ENCODE measurements around the gene CCDC50. TPM values are rescaled to one million over a fixed set of nuclear protein-coding genes. Genes with fewer than 3 reads are reported as not detected.

The CCDC50 gene
- total and polyA plus RNA-seq, 2 donors (not counting 3 experiments of a cell fraction or from before 2014, with no cell fraction given) = 44.4 to 137 TPM

GRCh38 chr3:191355406-191355805 lies 26.2 kb downstream of the CCDC50 start:
- no peak overlapping the region for H3K27ac ChIP-seq (ENCODE audit: insufficient read depth, low read depth, low read length)
- intact Hi-C loops (cut with micrococcal nuclease) = no loop called here
- H3K4me3 ChIP-seq (replicated peaks in 1 of 3; ENCODE audit: insufficient read depth in 1 of 3, low read depth in 1 of 3, low read length in 3 of 3) = no peak overlapping the region
- peaks cover 76% of the 10 kb centered on the region for H3K4me1 ChIP-seq (ENCODE audit: control insufficient read depth, extremely low read depth, insufficient read depth, low read length)
- dilution Hi-C loops (cut with MboI; ENCODE audit: extremely low pct_ligation_motif_present, low sequenced_read_pairs) = no loop called here
- CTCF ChIA-PET = interaction anchor here (0.9 to 1.7 kb wide), 7 partner anchors 10 to 472 kb away, joined by 3 to 11 read pairs (median 3); no protein-coding TSS in a partner anchor
- DNase-seq (ENCODE audit: low read depth, low spot score) = no peak
- BruUV-seq (replicated peaks) = no TSS peak
- FAIRE-seq = no peak
- H3K79me2 ChIP-seq (ENCODE audit: control insufficient read depth, insufficient read depth, low read length) = peaks cover 85% of the 10 kb centered on the region
- H4K20me1 ChIP-seq (replicated peaks; ENCODE audit: control insufficient read depth, extremely low read depth, insufficient read depth, low read length) = no peaks in the 10 kb centered on the region
- H2AFZ ChIP-seq (ENCODE audit: low read depth, low read length) = no peak overlapping the region
- POLR2A ChIA-PET = no interaction called here
- no peaks in the 10 kb centered on the region for H3K9me3 ChIP-seq (replicated peaks; ENCODE audit: control insufficient read depth, insufficient read depth, low read length)
- H3K27me3 ChIP-seq (ENCODE audit: control insufficient read depth in 2 of 2, insufficient read depth in 2 of 2, low read length in 2 of 2) = no peaks in the 10 kb centered on the region
- H3K9me1 ChIP-seq (replicated peaks; ENCODE audit: control insufficient read depth, extremely low read depth, insufficient read depth, low read length) = peaks cover 2% of the 10 kb centered on the region
- H3K4me2 ChIP-seq (ENCODE audit: insufficient read depth, low read length) = no peak overlapping the region
- H3K36me3 ChIP-seq (ENCODE audit: control insufficient read depth in 2 of 2, extremely low read depth in 1 of 2, insufficient read depth in 2 of 2, low read length in 2 of 2) = peaks cover 2 to 15% of the 10 kb centered on the region in 2 experiments
- H3K9ac ChIP-seq (replicated peaks; ENCODE audit: extremely low read depth, insufficient read depth, low read length) = no peak overlapping the region
- no peak for TF ChIP-seq GATA2 (IDR thresholded peaks at IDR 0.05; ENCODE audit: insufficient read depth, insufficient read length, low read depth, low read length)
- no peak for TF ChIP-seq CTCF (IDR thresholded peaks at IDR 0.05; ENCODE audit: extremely low read depth in 1 of 2, insufficient read depth in 1 of 2, low read depth in 1 of 2, low read length in 2 of 2)
- no peak for TF ChIP-seq MYC (IDR thresholded peaks at IDR 0.05; ENCODE audit: low read depth, low read length)
- TF ChIP-seq EZH2 (IDR thresholded peaks at IDR 0.05; ENCODE audit: borderline replicate concordance, low read depth, low read length, severe bottlenecking) = no peak
- no peak for TF ChIP-seq JUN (IDR thresholded peaks at IDR 0.05; ENCODE audit: borderline replicate concordance, insufficient read depth, insufficient read length, low read depth)
- no peak for TF ChIP-seq POLR2A (IDR thresholded peaks at IDR 0.05; ENCODE audit: low read depth, low read length)
- TF ChIP-seq FOS (IDR thresholded peaks at IDR 0.05; ENCODE audit: borderline replicate concordance, insufficient read depth, low read length) = no peak
- no peak for TF ChIP-seq POLR2AphosphoS5 (IDR thresholded peaks at IDR 0.05; ENCODE audit: insufficient read depth, low read depth, low read length)
- no peak for TF ChIP-seq MAX (IDR thresholded peaks at IDR 0.05; ENCODE audit: insufficient read depth, insufficient read length)

Measured in endothelial cell of umbilical vein (primary cell).